Measurements from ENCODE around the gene ZEB1.

- TF ChIP-seq, protein P1, sequence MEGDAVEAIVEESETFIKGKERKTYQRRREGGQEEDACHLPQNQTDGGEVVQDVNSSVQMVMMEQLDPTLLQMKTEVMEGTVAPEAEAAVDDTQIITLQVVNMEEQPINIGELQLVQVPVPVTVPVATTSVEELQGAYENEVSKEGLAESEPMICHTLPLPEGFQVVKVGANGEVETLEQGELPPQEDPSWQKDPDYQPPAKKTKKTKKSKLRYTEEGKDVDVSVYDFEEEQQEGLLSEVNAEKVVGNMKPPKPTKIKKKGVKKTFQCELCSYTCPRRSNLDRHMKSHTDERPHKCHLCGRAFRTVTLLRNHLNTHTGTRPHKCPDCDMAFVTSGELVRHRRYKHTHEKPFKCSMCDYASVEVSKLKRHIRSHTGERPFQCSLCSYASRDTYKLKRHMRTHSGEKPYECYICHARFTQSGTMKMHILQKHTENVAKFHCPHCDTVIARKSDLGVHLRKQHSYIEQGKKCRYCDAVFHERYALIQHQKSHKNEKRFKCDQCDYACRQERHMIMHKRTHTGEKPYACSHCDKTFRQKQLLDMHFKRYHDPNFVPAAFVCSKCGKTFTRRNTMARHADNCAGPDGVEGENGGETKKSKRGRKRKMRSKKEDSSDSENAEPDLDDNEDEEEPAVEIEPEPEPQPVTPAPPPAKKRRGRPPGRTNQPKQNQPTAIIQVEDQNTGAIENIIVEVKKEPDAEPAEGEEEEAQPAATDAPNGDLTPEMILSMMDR (IDR thresholded peaks at IDR 0.05) = no peak
- TF ChIP-seq POLR2AphosphoS5 (IDR thresholded peaks at IDR 0.05) = no peak
- no peak for TF ChIP-seq POLR2A (IDR thresholded peaks at IDR 0.05)
Observed at GRCh38 chr10:31290386-31290785, 28.6 kb upstream of the ZEB1 start.

Measured in breast epithelium (tissue), 3 donors.